HAP-1 (cell line): ENCODE data around the gene VASH1.

Experiments
- DNase-seq, 2 experiments: peaks; one replicate each; pipeline ENCODE4 v3.0.0-alpha.2; 2016 to 2020; ENCODE audit warnings: low spot score in 2 of 2
- H3K27me3 ChIP-seq: fragments of 250-450 bp; sonication (Bioruptor Pico); 2 replicates; pipeline ENCODE4 v1.5.1; 2020; ENCODE audit warnings: low read depth, mild to moderate bottlenecking, moderate library complexity
- H3K36me3 ChIP-seq: fragments of 250-450 bp; sonication (Bioruptor Pico); replicated peaks from 2 replicates; pipeline ENCODE4 v1.5.1; 2020; ENCODE audit warnings: mild to moderate bottlenecking
- H3K4me1 ChIP-seq: fragments of 250-450 bp; sonication (Bioruptor Pico); 2 replicates; pipeline ENCODE4 v1.5.1; 2020; ENCODE audit warnings: mild to moderate bottlenecking
- H3K4me3 ChIP-seq: fragments of 250-450 bp; sonication (Bioruptor Pico); 2 replicates; pipeline ENCODE4 v1.5.1; 2020; ENCODE audit warnings: mild to moderate bottlenecking, moderate library complexity
- H3K9me3 ChIP-seq: fragments of 250-450 bp; sonication (Bioruptor Pico); 2 replicates; pipeline ENCODE4 v1.5.1; 2020; ENCODE audit warnings: mild to moderate bottlenecking, moderate library complexity
- in situ Hi-C: fragments of 300-500 bp; cut with MboI; formaldehyde crosslinking; loops from 3 replicates; pipeline ENCODE4 v1.14.3; 2020; ENCODE audit warnings: low sequenced_read_pairs, inconsistent platforms, mixed read lengths

Gene VASH1

GRCh38 chr14:76780360-76780759 lies 19.1 kb downstream of the VASH1 start:
- Histone ChIP-seq H3K36me3 (peaks cover 11% of the 10 kb centered on the region), H3K9me3 (no peaks in the 10 kb centered on the region), H3K4me3 (no peak overlapping the region), H3K4me1 (no peaks in the 10 kb centered on the region), H3K27me3 (no peaks in the 10 kb centered on the region)
- no peak for DNase-seq
- in situ Hi-C loops, result no loop called here

- Histone ChIP-seq H3K4me1 (no peaks in the 10 kb centered on the region), H3K27me3 (no peaks in the 10 kb centered on the region), H3K9me3 (no peaks in the 10 kb centered on the region), H3K4me3 (no peak overlapping the region), H3K36me3 (peaks cover 11% of the 10 kb centered on the region)
- in situ Hi-C loops, result no loop called here
- no peak for DNase-seq
These were observed 19.8 kb downstream of the VASH1 start for GRCh38 chr14:76780875-76781647.

- in situ Hi-C loops, result no loop called here
- DNase-seq, result no peak
- Histone ChIP-seq H3K27me3 (no peaks in the 10 kb centered on the region), H3K4me3 (no peak overlapping the region), H3K4me1 (no peaks in the 10 kb centered on the region), H3K36me3 (peaks cover 15% of the 10 kb centered on the region), H3K9me3 (no peaks in the 10 kb centered on the region)
These were observed 20.4 kb downstream of the VASH1 start for GRCh38 chr14:76781648-76782051.

DNA sequence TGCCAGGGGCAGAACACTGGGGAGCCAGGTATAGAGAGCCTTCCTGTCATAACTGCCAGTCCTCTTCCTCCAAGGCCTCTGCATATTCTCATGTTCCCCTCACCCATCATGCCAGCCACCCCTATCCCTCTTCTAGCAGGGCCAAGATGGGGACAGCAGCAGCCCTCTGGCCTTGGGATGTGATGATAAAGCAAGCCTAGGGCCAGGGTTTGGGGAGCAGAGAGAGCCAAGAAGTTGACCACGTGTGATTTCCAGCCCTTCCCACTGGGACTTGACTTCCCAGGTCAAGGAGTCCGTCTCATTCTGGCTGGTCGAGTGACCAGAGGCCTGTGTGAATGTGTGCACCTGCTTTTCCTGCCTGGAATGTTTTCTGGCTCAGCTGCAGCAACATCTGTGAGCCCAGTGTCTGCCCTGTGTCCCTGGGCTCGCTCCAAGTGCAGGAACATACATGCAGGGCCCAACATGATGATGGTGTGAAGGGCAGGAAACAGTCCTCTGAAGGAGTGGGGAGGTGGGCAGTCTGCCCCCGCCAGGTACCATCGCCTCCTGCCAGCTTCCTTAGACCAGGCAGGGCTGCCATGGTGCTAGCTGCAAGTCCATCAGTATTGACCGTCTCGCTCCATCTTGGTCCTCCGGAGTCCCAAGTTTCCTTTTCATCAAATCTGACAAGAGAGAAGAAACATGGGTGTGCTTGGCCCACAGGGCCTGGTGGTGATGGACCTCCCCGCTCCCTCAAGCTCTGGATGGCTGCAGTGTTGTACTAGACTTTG lies 21.0 kb downstream of the VASH1 start:
- Histone ChIP-seq H3K27me3 (no peaks in the 10 kb centered on the region), H3K4me3 (no peak overlapping the region), H3K4me1 (no peaks in the 10 kb centered on the region), H3K9me3 (no peaks in the 10 kb centered on the region), H3K36me3 (peaks cover 16% of the 10 kb centered on the region)
- in situ Hi-C loops, result no loop called here
- DNase-seq, result no peak

- Histone ChIP-seq H3K4me1 (no peaks in the 10 kb centered on the region), H3K4me3 (no peak overlapping the region), H3K36me3 (peaks cover 22% of the 10 kb centered on the region), H3K27me3 (no peaks in the 10 kb centered on the region), H3K9me3 (no peaks in the 10 kb centered on the region)
- in situ Hi-C loops, result no loop called here
- no peak for DNase-seq
These were observed 21.8 kb downstream of the VASH1 start for GRCh38 chr14:76782885-76783566.

DNA sequence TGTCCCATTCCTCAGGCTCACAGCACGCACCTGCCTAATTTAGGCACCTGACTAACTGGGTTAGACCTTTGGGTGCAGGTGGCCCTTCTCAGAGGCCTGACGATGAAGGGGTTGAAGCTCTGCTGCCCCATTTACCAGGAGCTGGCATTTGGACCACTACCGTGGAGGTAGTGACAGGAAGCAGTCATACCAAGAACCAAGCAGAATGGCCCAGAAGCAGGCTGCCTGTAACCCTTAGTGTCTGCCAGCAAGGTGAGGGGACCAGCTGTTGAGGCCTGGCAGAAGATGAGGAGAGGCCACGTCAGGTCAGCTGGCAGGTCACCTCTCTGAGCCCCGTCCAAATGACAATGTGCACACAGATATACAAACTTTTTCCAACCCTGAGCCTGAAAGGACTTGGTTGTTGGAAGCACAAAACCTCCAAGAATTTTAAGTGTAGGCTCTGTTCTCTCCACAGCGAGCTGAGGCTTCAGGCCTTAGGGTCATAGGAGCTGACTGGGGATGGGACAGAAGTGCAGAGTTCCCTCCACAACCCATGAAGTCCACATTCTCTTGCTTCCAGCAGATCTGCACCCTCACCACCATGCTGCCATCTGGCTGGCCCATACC lies 23.1 kb downstream of the VASH1 start:
- no peak for DNase-seq
- no peak overlapping the region for H3K4me3 ChIP-seq
- no peaks in the 10 kb centered on the region for H3K9me3 ChIP-seq
- H3K36me3 ChIP-seq, result peaks cover 29% of the 10 kb centered on the region
- no peaks in the 10 kb centered on the region for H3K4me1 ChIP-seq
- H3K27me3 ChIP-seq, result no peaks in the 10 kb centered on the region
- in situ Hi-C loops, result no loop called here

GRCh38 chr14:76784881-76785280 lies 23.6 kb downstream of the VASH1 start:
- H3K4me1 ChIP-seq, result no peaks in the 10 kb centered on the region
- H3K9me3 ChIP-seq, result no peaks in the 10 kb centered on the region
- H3K36me3 ChIP-seq, result peaks cover 30% of the 10 kb centered on the region
- DNase-seq, result peak; percentile 81 to 90
- in situ Hi-C loops, result no loop called here
- no peak overlapping the region for H3K4me3 ChIP-seq
- H3K27me3 ChIP-seq, result no peaks in the 10 kb centered on the region

DNA sequence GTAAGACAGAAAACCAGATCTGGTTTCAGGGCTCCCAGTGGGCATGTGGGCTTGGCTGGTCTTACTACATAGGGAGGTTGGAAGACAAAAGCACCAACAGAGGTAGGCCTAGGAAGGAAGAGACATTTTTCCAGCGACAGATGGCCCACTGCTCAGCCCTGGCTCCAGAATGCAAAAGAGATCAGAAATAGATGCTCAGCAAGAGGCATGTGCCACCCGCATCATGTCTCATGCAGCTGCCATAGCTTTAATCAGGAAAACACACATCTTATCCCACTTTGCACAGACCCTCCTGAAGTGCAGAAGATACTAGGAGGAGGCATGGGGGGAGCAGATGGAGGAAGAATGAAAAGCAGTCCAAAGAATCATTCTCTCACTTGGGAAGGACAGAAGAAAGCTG lies 25.3 kb downstream of the VASH1 start:
- H3K36me3 ChIP-seq, result peaks cover 47% of the 10 kb centered on the region
- DNase-seq, result no peak
- in situ Hi-C loops, result no loop called here
- no peaks in the 10 kb centered on the region for H3K4me1 ChIP-seq
- no peaks in the 10 kb centered on the region for H3K9me3 ChIP-seq
- H3K27me3 ChIP-seq, result no peaks in the 10 kb centered on the region
- H3K4me3 ChIP-seq, result no peak overlapping the region

GRCh38 chr14:76792422-76792821 lies 31.2 kb downstream of the VASH1 start:
- Histone ChIP-seq H3K36me3 (peaks cover 52% of the 10 kb centered on the region), H3K4me1 (no peaks in the 10 kb centered on the region), H3K9me3 (no peaks in the 10 kb centered on the region), H3K27me3 (no peaks in the 10 kb centered on the region), H3K4me3 (no peak overlapping the region)
- no peak for DNase-seq
- in situ Hi-C loops, result no loop called here

DNA sequence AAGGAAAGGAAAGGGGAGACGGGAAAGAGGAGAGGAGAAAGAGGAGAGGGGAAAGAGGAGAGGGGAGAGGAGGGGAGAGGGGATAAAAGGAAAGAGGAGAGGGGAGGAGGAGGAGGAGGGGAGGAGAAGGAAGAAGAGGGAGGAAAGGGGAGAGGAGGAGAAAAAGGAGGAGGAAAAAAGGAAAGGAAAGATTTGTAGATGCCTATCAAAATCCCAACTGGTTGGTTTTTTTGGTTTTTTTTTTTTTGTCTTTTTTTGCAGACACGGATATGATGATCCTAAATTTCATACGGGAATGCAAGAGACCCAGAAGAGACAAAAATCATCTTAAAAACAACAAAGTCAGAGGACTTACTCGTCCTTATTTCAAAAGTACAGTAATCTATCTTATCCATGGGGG lies 32.1 kb downstream of the VASH1 start:
- H3K4me1 ChIP-seq, result no peaks in the 10 kb centered on the region
- H3K27me3 ChIP-seq, result no peaks in the 10 kb centered on the region
- DNase-seq, result no peak
- H3K9me3 ChIP-seq, result no peaks in the 10 kb centered on the region
- no peak overlapping the region for H3K4me3 ChIP-seq
- in situ Hi-C loops, result no loop called here
- peaks cover 55% of the 10 kb centered on the region for H3K36me3 ChIP-seq

GRCh38 chr14:76793956-76794355 lies 32.7 kb downstream of the VASH1 start:
- H3K4me3 ChIP-seq, result no peak overlapping the region
- no peaks in the 10 kb centered on the region for H3K4me1 ChIP-seq
- H3K36me3 ChIP-seq, result peaks cover 53% of the 10 kb centered on the region
- no peak for DNase-seq
- in situ Hi-C loops, result no loop called here
- no peaks in the 10 kb centered on the region for H3K9me3 ChIP-seq
- H3K27me3 ChIP-seq, result no peaks in the 10 kb centered on the region

- H3K4me1 ChIP-seq, result peaks cover 9% of the 10 kb centered on the region
- H3K9me3 ChIP-seq, result no peaks in the 10 kb centered on the region
- in situ Hi-C loops, result no loop called here
- no peaks in the 10 kb centered on the region for H3K27me3 ChIP-seq
- peaks cover 56% of the 10 kb centered on the region for H3K36me3 ChIP-seq
- no peak overlapping the region for H3K4me3 ChIP-seq
- DNase-seq, result no peak
These were observed 45.2 kb downstream of the VASH1 start for GRCh38 chr14:76806446-76806845.

DNA sequence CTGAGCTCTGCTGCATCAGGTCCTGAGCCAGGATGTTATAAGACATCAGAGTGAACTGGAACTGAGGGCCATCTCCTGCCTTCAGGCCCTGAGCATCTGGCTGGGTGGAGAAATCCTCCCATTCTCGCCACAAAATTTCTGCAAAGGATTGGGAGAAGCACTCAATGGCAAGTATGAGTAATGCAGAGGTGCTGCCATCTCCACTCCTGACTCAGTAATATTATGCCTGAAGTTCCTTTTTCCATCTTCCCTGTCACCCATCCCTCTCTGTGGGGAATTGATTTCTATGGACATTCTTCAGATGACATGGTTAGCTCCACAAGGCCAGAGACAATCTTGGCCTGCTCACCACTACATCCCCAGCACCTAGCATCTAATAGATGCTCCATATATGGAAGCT lies 46.7 kb downstream of the VASH1 start:
- Histone ChIP-seq H3K9me3 (no peaks in the 10 kb centered on the region), H3K4me3 (no peak overlapping the region), H3K36me3 (peaks cover 52% of the 10 kb centered on the region), H3K4me1 (peaks cover 10% of the 10 kb centered on the region), H3K27me3 (no peaks in the 10 kb centered on the region)
- no peak for DNase-seq
- in situ Hi-C loops, result no loop called here

DNA sequence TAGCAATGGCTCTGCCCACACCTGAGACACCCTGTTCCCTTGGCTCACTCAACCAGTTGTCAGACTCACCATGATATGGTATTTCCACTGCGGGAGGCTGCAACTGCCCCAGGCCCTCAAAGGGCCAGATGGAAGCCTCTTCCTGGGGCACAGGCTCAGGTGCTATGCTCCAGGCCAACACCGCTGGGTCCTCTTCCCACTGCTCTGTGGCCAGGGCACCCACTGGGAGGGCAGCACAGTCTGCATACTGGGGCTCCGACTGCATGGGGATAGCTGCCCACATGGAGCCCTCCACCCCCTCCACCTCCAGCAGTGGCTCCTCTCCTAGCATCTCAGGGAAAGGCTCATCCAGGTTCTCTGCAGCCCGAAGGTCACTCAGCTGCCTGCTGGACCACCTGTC lies 47.7 kb downstream of the VASH1 start:
- in situ Hi-C loops, result no loop called here
- no peak overlapping the region for H3K4me3 ChIP-seq
- H3K9me3 ChIP-seq, result no peaks in the 10 kb centered on the region
- H3K36me3 ChIP-seq, result peaks cover 43% of the 10 kb centered on the region
- H3K4me1 ChIP-seq, result peaks cover 12% of the 10 kb centered on the region
- no peak for DNase-seq
- H3K27me3 ChIP-seq, result no peaks in the 10 kb centered on the region
